ENCODE results near the gene TSSK3. TPM values are rescaled to one million over a fixed set of nuclear protein-coding genes. Genes with fewer than 3 reads are reported as not detected.

The TSSK3 gene
- total RNA-seq, 8 experiments from 2014 or later, result 0.92 to 6.9 (median 2.5) TPM

- Histone ChIP-seq H3K4me1 (replicated peaks in 1 of 2) (peaks cover 33 to 45% of the 10 kb centered on the region in 2 donors), H3K27ac (peak overlapping the region; percentile 89 to 91), H3K4me3 (peak overlapping the region; percentile 81 to 98 (median 91))
- no peak for ATAC-seq (replicated peaks in 6 of 8)
- in situ Hi-C loops (cut with MboI; ENCODE audit: low pct_unique_long_range_greater_than_20kb in 2 of 9, low sequenced_read_pairs in 9 of 9, unreplicated experiment in 9 of 9), result no loop called here
- WGBS, 10 experiments, result 0 to 80% (median 18%) methylated on average over 1 to 5 of the region's 9 CpGs; no CpG with 5 or more reads in 4 of the 10 experiments
These were observed 28.0 kb upstream of the TSSK3 start for GRCh38 chr1:32334274-32334861.

GRCh38 chr1:32334864-32335534 is 27.3 kb upstream of the TSSK3 start:
- H3K4me3 ChIP-seq, result peak overlapping the region; percentile 81 to 98 (median 91)
- WGBS, 10 experiments, result 0 to 8% (median 2%) methylated on average over 2 to 17 of the region's 46 CpGs; no CpG with 5 or more reads in 4 of the 10 experiments
- ATAC-seq (replicated peaks in 6 of 8), result peak; percentile 18 to 44 (median 34)
- in situ Hi-C loops (cut with MboI; ENCODE audit: low pct_unique_long_range_greater_than_20kb in 2 of 9, low sequenced_read_pairs in 9 of 9, unreplicated experiment in 9 of 9), result no loop called here
- H3K27ac ChIP-seq, result peak overlapping the region; percentile 89 to 91
- H3K4me1 ChIP-seq (replicated peaks in 1 of 2), result peaks cover 33 to 45% of the 10 kb centered on the region in 2 donors

GRCh38 chr1:32335535-32335789 is 26.9 kb upstream of the TSSK3 start:
- peaks cover 33 to 45% of the 10 kb centered on the region in 2 donors for H3K4me1 ChIP-seq (replicated peaks in 1 of 2)
- ATAC-seq (replicated peaks in 6 of 8), result peak; percentile 5 to 28 (median 16)
- in situ Hi-C loops (cut with MboI; ENCODE audit: low pct_unique_long_range_greater_than_20kb in 2 of 9, low sequenced_read_pairs in 9 of 9, unreplicated experiment in 9 of 9), result no loop called here
- H3K4me3 ChIP-seq, result peak overlapping the region; percentile 81 to 98 (median 91)
- peak overlapping the region; percentile 89 to 91 for H3K27ac ChIP-seq
- no CpG with 5 or more reads among the region's 34 CpGs for WGBS, 10 experiments

GRCh38 chr1:32335790-32336590 is 26.3 kb upstream of the TSSK3 start, which contains the start of gene MARCKSL1:
Gene MARCKSL1 (minus strand): TSS chr1:32336233. CDS start chr1:32336033, 200 bp downstream.
- H3K4me3 ChIP-seq, result peak within 1 kb of the TSS; percentile 81 to 98 (median 91)
- peaks cover 33 to 45% of the 10 kb centered on the region in 2 donors for H3K4me1 ChIP-seq (replicated peaks in 1 of 2)
- H3K27ac ChIP-seq, result peak within 1 kb of the TSS; percentile 89 to 91
- in situ Hi-C loops (cut with MboI; ENCODE audit: low pct_unique_long_range_greater_than_20kb in 2 of 9, low sequenced_read_pairs in 9 of 9, unreplicated experiment in 9 of 9), result no loop called here
- whole genome bisulfite sequencing, 10 experiments, result no CpG with 5 or more reads among the region's 95 CpGs
- peak; percentile 42 to 78 (median 72) for ATAC-seq (replicated peaks in 6 of 8)

- ATAC-seq (replicated peaks in 6 of 8), result peak in 1 of 8 experiments; percentile 3
- H3K4me3 ChIP-seq, result peak overlapping the region; percentile 81 to 98 (median 91)
- WGBS, 10 experiments, result 0 to 66% (median 50%) methylated on average over 1 to 6 of the region's 15 CpGs; no CpG with 5 or more reads in 6 of the 10 experiments
- in situ Hi-C loops (cut with MboI; ENCODE audit: low pct_unique_long_range_greater_than_20kb in 2 of 9, low sequenced_read_pairs in 9 of 9, unreplicated experiment in 9 of 9), result no loop called here
- peak overlapping the region; percentile 50 to 55 for H3K27ac ChIP-seq
- H3K4me1 ChIP-seq (replicated peaks in 1 of 2), result peaks cover 33 to 45% of the 10 kb centered on the region in 2 donors
These were observed 25.8 kb upstream of the TSSK3 start for GRCh38 chr1:32336591-32336932.

GRCh38 chr1:32336963-32337675 is 25.2 kb upstream of the TSSK3 start:
- ATAC-seq (replicated peaks in 6 of 8), result peak in 2 of 8 experiments; percentile 47
- Histone ChIP-seq H3K27ac (no peak overlapping the region), H3K4me3 (no peak overlapping the region), H3K4me1 (replicated peaks in 1 of 2) (peaks cover 33 to 45% of the 10 kb centered on the region in 2 donors)
- 58 to 94% (median 69%) methylated on average over 1 to 7 of the region's 8 CpGs; no CpG with 5 or more reads in 5 of the 10 experiments for WGBS, 10 experiments
- in situ Hi-C loops (cut with MboI; ENCODE audit: low pct_unique_long_range_greater_than_20kb in 2 of 9, low sequenced_read_pairs in 9 of 9, unreplicated experiment in 9 of 9), result no loop called here

GRCh38 chr1:32337855-32338636 is 24.3 kb upstream of the TSSK3 start:
- H3K4me1 ChIP-seq (replicated peaks in 1 of 2), result peaks cover 32 to 41% of the 10 kb centered on the region in 2 donors
- ATAC-seq (replicated peaks in 6 of 8), result peak in 3 of 8 experiments; percentile 5 to 23 (median 14)
- peak overlapping the region; percentile 8 to 51 for H3K27ac ChIP-seq
- WGBS, 10 experiments, result 35 to 100% (median 77%) methylated on average over 2 to 7 of the region's 16 CpGs; no CpG with 5 or more reads in 4 of the 10 experiments
- in situ Hi-C loops (cut with MboI; ENCODE audit: low pct_unique_long_range_greater_than_20kb in 2 of 9, low sequenced_read_pairs in 9 of 9, unreplicated experiment in 9 of 9), result no loop called here
- no peak overlapping the region for H3K4me3 ChIP-seq

GRCh38 chr1:32338637-32339145 is 23.6 kb upstream of the TSSK3 start:
- 50 to 95% (median 90%) methylated on average over 2 to 12 of the region's 14 CpGs; no CpG with 5 or more reads in 1 of the 10 experiments for WGBS, 10 experiments
- H3K4me1 ChIP-seq (replicated peaks in 1 of 2), result peaks cover 25 to 34% of the 10 kb centered on the region in 2 donors
- no peak overlapping the region for H3K4me3 ChIP-seq
- ATAC-seq (replicated peaks in 6 of 8), result no peak
- peak overlapping the region; percentile 1 to 51 for H3K27ac ChIP-seq
- in situ Hi-C loops (cut with MboI; ENCODE audit: low pct_unique_long_range_greater_than_20kb in 2 of 9, low sequenced_read_pairs in 9 of 9, unreplicated experiment in 9 of 9), result no loop called here

- in situ Hi-C loops (cut with MboI; ENCODE audit: low pct_unique_long_range_greater_than_20kb in 2 of 9, low sequenced_read_pairs in 9 of 9, unreplicated experiment in 9 of 9), result no loop called here
- no peak overlapping the region for H3K4me3 ChIP-seq
- H3K4me1 ChIP-seq (replicated peaks in 1 of 2), result peaks cover 19 to 29% of the 10 kb centered on the region in 2 donors
- H3K27ac ChIP-seq, result no peak overlapping the region
- 0 to 90% (median 80%) methylated on average over 1 to 4 of the region's 5 CpGs; no CpG with 5 or more reads in 3 of the 10 experiments for WGBS, 10 experiments
- peak in 1 of 8 experiments; percentile 3 for ATAC-seq (replicated peaks in 6 of 8)
These were observed 22.9 kb upstream of the TSSK3 start for GRCh38 chr1:32339363-32339978.

- ATAC-seq (replicated peaks in 6 of 8), result no peak
- in situ Hi-C loops (cut with MboI; ENCODE audit: low pct_unique_long_range_greater_than_20kb in 2 of 9, low sequenced_read_pairs in 9 of 9, unreplicated experiment in 9 of 9), result no loop called here
These were observed 21.1 kb upstream of the TSSK3 start for GRCh38 chr1:32341186-32341757.

GRCh38 chr1:32341971-32342370 is 20.4 kb upstream of the TSSK3 start:
- H3K4me3 ChIP-seq, result no peak overlapping the region
- no peak overlapping the region for H3K27ac ChIP-seq
- no peak for ATAC-seq (replicated peaks in 6 of 8)
- in situ Hi-C loops (cut with MboI; ENCODE audit: low pct_unique_long_range_greater_than_20kb in 2 of 9, low sequenced_read_pairs in 9 of 9, unreplicated experiment in 9 of 9), result no loop called here
- peaks cover 19 to 32% of the 10 kb centered on the region in 2 donors for H3K4me1 ChIP-seq (replicated peaks in 1 of 2)
- 80 to 100% (median 83%) methylated on average over 1 to 5 of the region's 5 CpGs; no CpG with 5 or more reads in 5 of the 10 experiments for WGBS, 10 experiments

More at GRCh38 chr1:32341186-32341757, 21.1 kb upstream of the TSSK3 start:
- H3K4me1 ChIP-seq (replicated peaks in 1 of 2), result peaks cover 19 to 33% of the 10 kb centered on the region in 2 donors
- WGBS, 10 experiments, result 87 to 93% (median 90%) methylated on average over 3 to 10 of the region's 11 CpGs; no CpG with 5 or more reads in 6 of the 10 experiments
- H3K27ac ChIP-seq, result no peak overlapping the region
- H3K4me3 ChIP-seq, result no peak overlapping the region
